Astrocyte (in vitro differentiated cells and primary cell): Measurements from ENCODE around the gene EHD4. TPM values are rescaled to one million over a fixed set of nuclear protein-coding genes. Genes with fewer than 3 reads are reported as not detected.

Source experiments
- DNase-seq: peaks from one replicate; pipeline ENCODE4 v3.0.0-alpha.2; 2010; ENCODE audit warnings: low read depth
- FAIRE-seq: peaks from 2 replicates; lab custom pipeline; 2011; peaks lifted over from hg19 to GRCh38; lab: Jason Lieb, UNC
- H2AFZ ChIP-seq: 2 replicates; pipeline ENCODE4 v1.6.0; 2012; ENCODE audit warnings: low read depth, low read length, inconsistent platforms
- H3K27ac ChIP-seq: 2 replicates; pipeline ENCODE4 v1.5.1; 2011; ENCODE audit warnings: low read depth, low read length, inconsistent platforms
- H3K27me3 ChIP-seq: 2 replicates; pipeline ENCODE4 v1.6.0; 2011; ENCODE audit warnings: low read length, inconsistent platforms; ENCODE audit not compliant: insufficient read depth
- H3K36me3 ChIP-seq: 2 replicates; pipeline ENCODE4 v1.5.1; 2011; ENCODE audit warnings: low read length, inconsistent platforms; ENCODE audit not compliant: insufficient read depth
- H3K4me1 ChIP-seq: 2 replicates; pipeline ENCODE4 v1.5.1; 2011; ENCODE audit warnings: low read length, inconsistent platforms; ENCODE audit not compliant: insufficient read depth
- H3K4me2 ChIP-seq: 2 replicates; pipeline ENCODE4 v1.6.0; 2012; ENCODE audit warnings: low read length, inconsistent platforms
- H3K4me3 ChIP-seq: 2 replicates; pipeline ENCODE4 v1.5.1; 2011; ENCODE audit warnings: low read depth, mild to moderate bottlenecking, low read length, inconsistent platforms; ENCODE audit not compliant: insufficient read depth
- H3K79me2 ChIP-seq: 2 replicates; pipeline ENCODE4 v1.6.0; 2012; ENCODE audit warnings: mild to moderate bottlenecking, low read length, inconsistent platforms; ENCODE audit not compliant: insufficient read depth
- H3K9ac ChIP-seq: 2 replicates; pipeline ENCODE4 v1.6.0; 2012; ENCODE audit warnings: mild to moderate bottlenecking, low read length, inconsistent platforms
- H3K9me3 ChIP-seq: 2 replicates; pipeline ENCODE4 v1.5.1; 2012; ENCODE audit warnings: low read depth, mild to moderate bottlenecking, low read length, inconsistent platforms; ENCODE audit not compliant: insufficient read depth
- H4K20me1 ChIP-seq: 2 replicates; pipeline ENCODE4 v1.6.0; 2012; ENCODE audit warnings: low read length, inconsistent platforms; ENCODE audit not compliant: insufficient read depth
- H3K27ac Mint-ChIP-seq: one replicate; pipeline ENCODE4 v1.8.0; 2021; ENCODE audit warnings: mild to moderate bottlenecking, mixed read lengths; ENCODE audit not compliant: unreplicated experiment
- H3K27me3 Mint-ChIP-seq: one replicate; pipeline ENCODE4 v1.8.0; 2021; ENCODE audit warnings: low read depth, mixed read lengths; ENCODE audit not compliant: unreplicated experiment
- H3K36me3 Mint-ChIP-seq: one replicate; pipeline ENCODE4 v1.8.0; 2021; ENCODE audit warnings: low read depth, mixed read lengths; ENCODE audit not compliant: unreplicated experiment
- H3K4me1 Mint-ChIP-seq: one replicate; pipeline ENCODE4 v1.8.0; 2021; ENCODE audit warnings: low read depth, mixed read lengths; ENCODE audit not compliant: unreplicated experiment
- H3K4me3 Mint-ChIP-seq: one replicate; pipeline ENCODE4 v1.8.0; 2021; ENCODE audit warnings: mild to moderate bottlenecking, moderate library complexity, mixed read lengths; ENCODE audit not compliant: unreplicated experiment
- H3K9me3 Mint-ChIP-seq: one replicate; pipeline ENCODE4 v1.8.0; 2021; ENCODE audit warnings: mild to moderate bottlenecking, mixed read lengths; ENCODE audit not compliant: unreplicated experiment
- CTCF ChIP-seq: IDR thresholded peaks from 2 replicates; pipeline ENCODE4 v1.5.1; 2011; ENCODE audit warnings: low read depth, mild to moderate bottlenecking, inconsistent platforms, low read length, moderate library complexity; ENCODE audit not compliant: insufficient read depth
- EZH2 ChIP-seq: IDR thresholded peaks from 2 replicates; pipeline ENCODE4 v1.6.1; 2012; ENCODE audit warnings: mild to moderate bottlenecking, low read length, inconsistent platforms; ENCODE audit not compliant: insufficient read depth
- total RNA-seq: library from RNA; stranded (reverse); gene quantifications from 2 replicates; pipeline ENCODE4 v1.2.1, GENCODE V29; 2021

EHD4 gene
- total RNA-seq, 1 donor from 2014 or later: 46.4 TPM

DNA sequence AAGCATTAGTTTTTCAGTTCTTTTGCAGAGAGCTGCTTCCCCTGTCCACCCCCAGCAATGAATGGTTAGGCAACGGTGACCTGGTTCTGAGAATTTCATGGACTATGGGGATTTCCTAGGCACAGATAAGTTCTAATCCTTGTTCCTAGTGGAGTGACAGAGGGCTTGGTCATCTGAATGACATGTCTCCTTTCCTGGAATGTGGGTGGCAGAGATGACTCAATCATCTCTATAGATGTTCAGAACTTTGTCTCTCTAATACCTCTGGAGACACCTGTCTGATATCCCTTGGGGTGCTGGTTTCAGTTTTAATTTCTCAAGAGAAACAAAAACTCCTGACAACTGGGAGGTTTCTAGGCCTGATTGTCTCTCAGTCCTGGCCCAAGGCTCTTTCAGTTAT lies 38.1 kb upstream of the EHD4 start:
- no peak for DNase-seq
- H3K4me3 Mint-ChIP-seq: no peak overlapping the region

GRCh38 chr15:42009474-42009873 lies 37.1 kb upstream of the EHD4 start:
- no peaks in the 10 kb centered on the region for H4K20me1 ChIP-seq
- Mint-ChIP-seq H3K9me3 (peaks cover 10% of the 10 kb centered on the region), H3K27ac (no peak overlapping the region), H3K27me3 (peaks cover 50% of the 10 kb centered on the region), H3K36me3 (no peaks in the 10 kb centered on the region), H3K4me3 (no peak overlapping the region), H3K4me1 (peaks cover 6% of the 10 kb centered on the region)
- no peak overlapping the region for H2AFZ ChIP-seq
- no peak overlapping the region for H3K4me3 ChIP-seq
- H3K4me1 ChIP-seq: no peaks in the 10 kb centered on the region
- no peaks in the 10 kb centered on the region for H3K36me3 ChIP-seq
- no peak for DNase-seq
- peaks cover 18% of the 10 kb centered on the region for H3K27me3 ChIP-seq
- FAIRE-seq: no peak
- H3K9ac ChIP-seq: no peak overlapping the region
- TF ChIP-seq EZH2: no peak
- no peak for TF ChIP-seq CTCF
- peaks cover 4% of the 10 kb centered on the region for H3K9me3 ChIP-seq
- H3K27ac ChIP-seq: no peak overlapping the region
- no peaks in the 10 kb centered on the region for H3K79me2 ChIP-seq
- H3K4me2 ChIP-seq: no peak overlapping the region

More for the DNA sequence above, 38.1 kb upstream of the EHD4 start:
- peaks cover 6% of the 10 kb centered on the region for H3K4me1 Mint-ChIP-seq
- Histone ChIP-seq H3K27ac (no peak overlapping the region), H3K4me3 (no peak overlapping the region), H3K79me2 (no peaks in the 10 kb centered on the region), H3K4me2 (no peak overlapping the region), H3K36me3 (no peaks in the 10 kb centered on the region), H3K9me3 (peaks cover 4% of the 10 kb centered on the region), H3K27me3 (peaks cover 18% of the 10 kb centered on the region), H3K9ac (no peak overlapping the region), H2AFZ (no peak overlapping the region), H4K20me1 (no peaks in the 10 kb centered on the region), H3K4me1 (no peaks in the 10 kb centered on the region)
- no peaks in the 10 kb centered on the region for H3K36me3 Mint-ChIP-seq
- TF ChIP-seq EZH2 (no peak), CTCF (no peak)
- H3K27ac Mint-ChIP-seq: no peak overlapping the region
- H3K9me3 Mint-ChIP-seq: peaks cover 10% of the 10 kb centered on the region
- no peak for FAIRE-seq
- peaks cover 52% of the 10 kb centered on the region for H3K27me3 Mint-ChIP-seq

DNA sequence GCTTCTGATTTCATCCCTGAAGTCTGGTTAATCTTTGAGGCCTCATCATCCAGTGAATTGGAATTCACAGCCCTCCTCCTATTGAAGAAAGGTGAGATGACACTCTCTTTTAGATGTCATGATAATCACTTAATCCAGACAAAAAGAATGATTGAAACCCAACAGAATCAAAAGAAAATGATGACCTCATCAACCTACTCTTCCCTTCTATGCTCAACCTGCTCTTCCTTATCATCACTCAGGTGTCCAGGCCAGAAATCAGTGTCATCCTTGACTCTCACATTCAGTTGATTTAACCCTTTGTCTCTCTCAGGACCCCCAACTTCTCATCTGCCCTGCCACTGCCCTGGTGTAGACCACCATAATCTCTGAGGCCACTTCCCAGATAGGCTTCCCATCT lies 36.7 kb upstream of the EHD4 start:
- H3K27me3 Mint-ChIP-seq: peaks cover 52% of the 10 kb centered on the region
- Histone ChIP-seq H2AFZ (no peak overlapping the region), H4K20me1 (no peaks in the 10 kb centered on the region), H3K79me2 (no peaks in the 10 kb centered on the region), H3K9ac (no peak overlapping the region), H3K27ac (no peak overlapping the region), H3K4me1 (no peaks in the 10 kb centered on the region), H3K36me3 (no peaks in the 10 kb centered on the region), H3K27me3 (peaks cover 16% of the 10 kb centered on the region), H3K9me3 (peaks cover 4% of the 10 kb centered on the region), H3K4me2 (no peak overlapping the region), H3K4me3 (no peak overlapping the region)
- FAIRE-seq (no peak), DNase-seq (no peak)
- H3K27ac Mint-ChIP-seq: no peak overlapping the region
- no peak overlapping the region for H3K4me3 Mint-ChIP-seq
- peaks cover 10% of the 10 kb centered on the region for H3K9me3 Mint-ChIP-seq
- TF ChIP-seq EZH2 (no peak), CTCF (no peak)
- no peaks in the 10 kb centered on the region for H3K36me3 Mint-ChIP-seq
- H3K4me1 Mint-ChIP-seq: peaks cover 6% of the 10 kb centered on the region
